Prostate gland (tissue), 2 donors: Measurements from ENCODE around the gene SORT1. TPM values are rescaled to one million over a fixed set of nuclear protein-coding genes. Genes with fewer than 3 reads are reported as not detected.
"Not testable (repeated sequence)": the region's sequence is repeated elsewhere in the genome, so short reads cannot be mapped to it uniquely, and the experiment has no call there.

Experiments
- DNase-seq: peaks from one replicate; pipeline ENCODE4 v3.0.0-alpha.2; 2019; ENCODE audit warnings: low spot score
- H3K27ac ChIP-seq, 2 donors: fragments of 200-600 bp; sonication (generic); 2 replicates each; pipeline ENCODE4 v1.5.1; 2017 to 2019
- H3K27me3 ChIP-seq: fragments of 200-600 bp; sonication (generic); replicated peaks from 2 replicates; pipeline ENCODE4 v1.5.1; 2019; ENCODE audit not compliant: insufficient read depth
- H3K36me3 ChIP-seq, 2 donors: fragments of 200-600 bp; sonication (generic); 1 replicate in 1 of 2; 2 replicates in 1 of 2; pipeline versions ENCODE4 v1.5.1 to v1.8.1; 2017 to 2019
- H3K4me1 ChIP-seq: fragments of 200-600 bp; sonication (generic); replicated peaks from 2 replicates; pipeline ENCODE4 v1.5.1; 2019
- H3K4me3 ChIP-seq, 2 donors: fragments of 200-600 bp; sonication (generic); 2 replicates each; pipeline ENCODE4 v1.5.1; 2017 to 2019
- H3K9me3 ChIP-seq: fragments of 200-600 bp; sonication (generic); 2 replicates; pipeline ENCODE4 v1.5.1; 2017
- CTCF ChIP-seq, 4 experiments: fragments of 200-600 bp in 2 of 4; fragments of 450-650 bp in 2 of 4; sonication (generic) in 2 of 4; IDR thresholded peaks; 1 replicate in 3 of 4; 2 replicates in 1 of 4; pipeline ENCODE4 v1.5.1; 2016 to 2019; ENCODE audit warnings: antibody characterized with exemption in 4 of 4, mild to moderate bottlenecking in 2 of 4, moderate library complexity in 2 of 4
- POLR2A ChIP-seq: fragments of 450-650 bp; IDR thresholded peaks from one replicate; pipeline ENCODE4 v1.6.1; 2016; ENCODE audit warnings: antibody characterized with exemption, mild to moderate bottlenecking
- POLR2AphosphoS5 ChIP-seq: sonication (generic); formaldehyde crosslinking; IDR thresholded peaks from one replicate; pipeline ENCODE4 v1.6.1; 2017; ENCODE audit warnings: antibody characterized with exemption
- WGBS: methylation state at CpG from one replicate; pipeline ENCODE4 v1.1.5; 2018; 5-methylcytosine and 5-hydroxymethylcytosine counted together
- intact Hi-C: fragments of 100-400 bp; cut with DNase I; formaldehyde crosslinking; loops from one replicate; pipeline ENCODE4 v1.14.2; 2022
- total RNA-seq, 2 donors: library from RNA; depleted of rRNA; stranded (reverse); fragments of >200 nt; gene quantifications; one replicate each; pipeline ENCODE4 v1.1.0, GENCODE V29; 2016

SORT1 gene
- total RNA-seq, 2 donors from 2014 or later = 34.0 to 164 TPM

- Histone ChIP-seq H3K4me3 (peak overlapping the region; percentile 61 to 79), H3K27me3 (no peaks in the 10 kb centered on the region), H3K36me3 (no peaks in the 10 kb centered on the region), H3K27ac (peak overlapping the region; percentile 62 to 72), H3K4me1 (peaks cover 15% of the 10 kb centered on the region), H3K9me3 (no peaks in the 10 kb centered on the region)
- no peak for DNase-seq
- 24% methylated on average over 18 of the region's 18 CpGs for WGBS
- TF ChIP-seq CTCF (IDR thresholded peaks at IDR 0.05) (no peak), POLR2AphosphoS5 (no peak), POLR2A (no peak)
- intact Hi-C loops = loop anchor here (2.0 kb wide), 1 partner anchor 116 kb away; the partner anchor contains the start of gene PSRC1
Measured at GRCh38 chr1:109398343-109399225, 866 bp upstream of the SORT1 start.

GRCh38 chr1:109396871-109397580 lies 692 bp downstream of the SORT1 start:
- Histone ChIP-seq H3K27ac (peak overlapping the region; percentile 51 to 72), H3K27me3 (no peaks in the 10 kb centered on the region), H3K4me1 (peaks cover 21% of the 10 kb centered on the region), H3K4me3 (peak overlapping the region; percentile 61 to 79), H3K36me3 (no peaks in the 10 kb centered on the region), H3K9me3 (no peaks in the 10 kb centered on the region)
- DNase-seq = no peak
- intact Hi-C loops = no loop called here
- no peak for TF ChIP-seq POLR2A
- no peak for TF ChIP-seq CTCF (IDR thresholded peaks at IDR 0.05)
- TF ChIP-seq POLR2AphosphoS5 = no peak
- 5% methylated on average over 42 of the region's 46 CpGs for WGBS

GRCh38 chr1:109396513-109396839 lies 1.2 kb downstream of the SORT1 start:
- 60% methylated on average over 2 of the region's 2 CpGs for WGBS
- Histone ChIP-seq H3K27me3 (no peaks in the 10 kb centered on the region), H3K27ac (peak overlapping the region; percentile 51 to 72)

GRCh38 chr1:109395602-109396512 lies 1.9 kb downstream of the SORT1 start:
- H3K36me3 ChIP-seq = no peaks in the 10 kb centered on the region
- no peaks in the 10 kb centered on the region for H3K27me3 ChIP-seq
- intact Hi-C loops = no loop called here
- H3K4me3 ChIP-seq = peak overlapping the region in 1 of 2 donors; percentile 61
- H3K4me1 ChIP-seq = peaks cover 21% of the 10 kb centered on the region
- H3K27ac ChIP-seq = peak overlapping the region; percentile 59 to 72
- no peaks in the 10 kb centered on the region for H3K9me3 ChIP-seq
- TF ChIP-seq CTCF (IDR thresholded peaks at IDR 0.05) = no peak
- TF ChIP-seq POLR2A = no peak
- no peak for TF ChIP-seq POLR2AphosphoS5
- no peak for DNase-seq
- WGBS = 67% methylated on average over 5 of the region's 5 CpGs

More at GRCh38 chr1:109396513-109396839, 1.2 kb downstream of the SORT1 start:
- intact Hi-C loops = no loop called here
- H3K4me3 ChIP-seq = peak overlapping the region; percentile 61 to 79
- no peak for DNase-seq
- H3K4me1 ChIP-seq = peaks cover 21% of the 10 kb centered on the region
- TF ChIP-seq CTCF (IDR thresholded peaks at IDR 0.05) (no peak), POLR2AphosphoS5 (no peak), POLR2A (no peak)
- no peaks in the 10 kb centered on the region for H3K9me3 ChIP-seq
- H3K36me3 ChIP-seq = no peaks in the 10 kb centered on the region

- H3K4me1 ChIP-seq = peaks cover 21% of the 10 kb centered on the region
- WGBS = 68% methylated on average over 8 of the region's 8 CpGs
- DNase-seq, H3K4me3 ChIP-seq, H3K27me3 ChIP-seq, H3K9me3 ChIP-seq, intact Hi-C loops, H3K36me3 ChIP-seq: not testable (repeated sequence)
- H3K27ac ChIP-seq = peak overlapping the region in 1 of 2 donors; percentile 59
Measured at GRCh38 chr1:109395282-109395599, 2.5 kb downstream of the SORT1 start.
